BLaER1 (cell line): ENCODE data around the gene OMD.

ENCODE experiments used
- H3K27ac ChIP-seq: shearing (Covaris generic); formaldehyde crosslinking; 2 replicates; pipeline ENCODE4 v1.8.1; 2022
- H3K27me3 ChIP-seq: shearing (Covaris generic); formaldehyde crosslinking; 2 replicates; pipeline ENCODE4 v1.8.1; 2022
- H3K36me3 ChIP-seq: shearing (Covaris generic); formaldehyde crosslinking; 2 replicates; pipeline ENCODE4 v1.8.1; 2022
- H3K4me1 ChIP-seq: shearing (Covaris generic); formaldehyde crosslinking; 2 replicates; pipeline ENCODE4 v1.8.1; 2022
- H3K4me2 ChIP-seq: shearing (Covaris generic); formaldehyde crosslinking; 2 replicates; pipeline ENCODE4 v1.8.1; 2022
- H3K4me3 ChIP-seq: shearing (Covaris generic); formaldehyde crosslinking; 2 replicates; pipeline ENCODE4 v1.8.1; 2022
- H3K9ac ChIP-seq: shearing (Covaris generic); formaldehyde crosslinking; 2 replicates; pipeline ENCODE4 v1.8.1; 2022
- H3K9me3 ChIP-seq: shearing (Covaris generic); formaldehyde crosslinking; 2 replicates; pipeline ENCODE4 v1.8.1; 2022
- H4K20me1 ChIP-seq: shearing (Covaris generic); formaldehyde crosslinking; 2 replicates; pipeline ENCODE4 v1.8.1; 2022
- Cebpa-rat ChIP-seq: shearing (Covaris generic); IDR thresholded peaks from 2 replicates; pipeline ENCODE4 v1.8.1; 2022

Gene OMD, protein sequence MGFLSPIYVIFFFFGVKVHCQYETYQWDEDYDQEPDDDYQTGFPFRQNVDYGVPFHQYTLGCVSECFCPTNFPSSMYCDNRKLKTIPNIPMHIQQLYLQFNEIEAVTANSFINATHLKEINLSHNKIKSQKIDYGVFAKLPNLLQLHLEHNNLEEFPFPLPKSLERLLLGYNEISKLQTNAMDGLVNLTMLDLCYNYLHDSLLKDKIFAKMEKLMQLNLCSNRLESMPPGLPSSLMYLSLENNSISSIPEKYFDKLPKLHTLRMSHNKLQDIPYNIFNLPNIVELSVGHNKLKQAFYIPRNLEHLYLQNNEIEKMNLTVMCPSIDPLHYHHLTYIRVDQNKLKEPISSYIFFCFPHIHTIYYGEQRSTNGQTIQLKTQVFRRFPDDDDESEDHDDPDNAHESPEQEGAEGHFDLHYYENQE

DNA sequence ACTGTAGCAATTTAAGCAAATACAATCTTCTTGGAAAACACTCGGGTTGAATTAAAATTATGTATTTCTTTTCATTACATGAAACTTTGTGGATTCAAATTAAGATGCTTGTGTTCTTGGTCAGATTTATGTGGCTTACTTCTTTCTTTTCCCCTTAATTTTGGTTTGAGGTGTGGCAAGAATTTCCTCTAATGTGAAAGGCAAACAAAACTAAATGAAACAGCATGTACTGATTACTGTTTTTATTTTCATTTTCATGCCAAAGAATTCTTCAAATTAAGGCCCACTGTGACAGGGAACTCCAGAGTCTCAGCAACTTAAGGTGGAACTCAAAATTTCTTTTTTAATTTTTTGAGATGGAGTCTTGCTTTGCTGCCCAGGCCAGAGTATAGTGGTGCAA lies at the start of gene OMD:
Gene OMD, minus strand, starts transcription at position 132 of the 400 bp plus-strand sequence. CDS start 6,913 bp downstream, outside the sequence.
- Histone ChIP-seq H3K9ac (no peak within 1 kb of the TSS), H3K9me3 (no peaks in the 10 kb centered on the region), H3K4me2 (no peak within 1 kb of the TSS), H4K20me1 (no peaks in the 10 kb centered on the region), H3K4me3 (no peak within 1 kb of the TSS), H3K4me1 (no peaks in the 10 kb centered on the region), H3K27me3 (no peaks in the 10 kb centered on the region), H3K27ac (no peak within 1 kb of the TSS), H3K36me3 (no peaks in the 10 kb centered on the region)
- no peak for TF ChIP-seq Cebpa-rat

DNA sequence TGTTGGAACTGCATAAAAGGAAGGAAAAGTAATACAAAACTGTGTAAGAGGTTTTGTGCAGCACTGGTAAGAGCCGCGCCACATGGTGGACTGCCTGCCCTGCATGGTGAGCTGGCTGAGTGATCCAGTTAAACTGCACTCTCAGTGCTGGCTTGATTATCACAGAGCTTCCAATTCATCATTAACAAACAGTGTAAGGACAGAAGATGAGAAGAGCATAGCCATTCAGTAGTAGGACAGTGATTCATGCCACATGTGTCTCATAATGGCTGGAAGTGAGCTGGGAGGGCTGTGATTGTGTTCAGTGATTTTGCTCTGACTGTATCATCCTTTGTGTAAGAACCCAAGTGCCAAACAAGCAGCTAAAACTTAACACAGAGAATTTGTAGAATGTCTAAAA lies 43.9 kb upstream of the OMD start:
- no peak for TF ChIP-seq Cebpa-rat
- Histone ChIP-seq H3K9ac (no peak overlapping the region), H3K4me2 (no peak overlapping the region), H3K4me3 (no peak overlapping the region), H3K36me3 (no peaks in the 10 kb centered on the region), H4K20me1 (no peaks in the 10 kb centered on the region), H3K27me3 (no peaks in the 10 kb centered on the region), H3K27ac (no peak overlapping the region), H3K4me1 (0 out of 2 replicates have a peak, but pooled peaks cover 5% of the 10 kb centered on the region), H3K9me3 (no peaks in the 10 kb centered on the region)

DNA sequence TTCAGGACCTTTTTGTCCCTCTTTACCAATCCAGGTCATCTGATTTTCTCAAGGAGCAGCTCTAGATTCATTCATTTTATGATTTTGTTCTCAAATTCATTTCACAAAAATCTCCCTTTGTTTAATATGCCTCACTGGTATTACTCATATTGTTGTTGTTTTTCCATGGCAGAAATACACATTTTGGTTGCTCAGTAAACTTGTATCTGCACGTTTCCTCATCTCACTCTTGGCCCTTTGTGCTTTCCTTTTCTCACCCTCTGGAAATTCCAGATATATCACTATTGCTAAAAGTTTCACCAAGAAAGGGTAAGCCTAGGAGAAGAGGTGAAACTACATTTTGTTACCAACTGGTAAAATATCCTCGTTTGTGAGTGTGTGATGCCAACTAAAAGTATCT lies 43.2 kb upstream of the OMD start:
- H3K9me3 ChIP-seq, result no peaks in the 10 kb centered on the region
- H3K27ac ChIP-seq, result no peak overlapping the region
- H4K20me1 ChIP-seq, result no peaks in the 10 kb centered on the region
- no peak overlapping the region for H3K4me3 ChIP-seq
- no peak overlapping the region for H3K4me2 ChIP-seq
- no peak for TF ChIP-seq Cebpa-rat
- 0 out of 2 replicates have a peak, but pooled peaks cover 5% of the 10 kb centered on the region for H3K4me1 ChIP-seq
- no peak overlapping the region for H3K9ac ChIP-seq
- no peaks in the 10 kb centered on the region for H3K36me3 ChIP-seq
- no peaks in the 10 kb centered on the region for H3K27me3 ChIP-seq

DNA sequence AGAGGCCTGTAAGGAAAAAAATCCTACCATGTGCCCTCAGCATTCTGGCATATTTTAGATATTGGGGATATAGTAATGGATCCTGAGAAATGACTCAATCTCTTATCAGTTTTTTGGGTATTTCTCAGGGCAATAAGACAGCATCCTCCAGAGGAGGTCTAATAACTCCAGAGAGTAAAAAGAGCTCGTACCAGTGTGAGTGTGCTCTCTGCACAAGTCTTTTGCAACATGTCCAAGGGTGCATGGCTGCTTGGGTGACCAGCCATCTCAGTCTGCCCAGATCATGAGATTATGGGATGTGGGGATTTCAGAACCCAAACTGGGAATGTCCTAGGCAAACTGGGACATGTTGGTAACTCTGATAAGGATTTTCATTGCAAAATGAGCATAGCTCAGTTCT lies 42.8 kb upstream of the OMD start:
- Histone ChIP-seq H3K36me3 (no peaks in the 10 kb centered on the region), H3K9me3 (no peaks in the 10 kb centered on the region), H3K27ac (no peak overlapping the region), H3K4me3 (no peak overlapping the region), H3K4me1 (0 out of 2 replicates have a peak, but pooled peaks cover 5% of the 10 kb centered on the region), H3K4me2 (no peak overlapping the region), H3K9ac (no peak overlapping the region), H3K27me3 (no peaks in the 10 kb centered on the region), H4K20me1 (no peaks in the 10 kb centered on the region)
- no peak for TF ChIP-seq Cebpa-rat

DNA sequence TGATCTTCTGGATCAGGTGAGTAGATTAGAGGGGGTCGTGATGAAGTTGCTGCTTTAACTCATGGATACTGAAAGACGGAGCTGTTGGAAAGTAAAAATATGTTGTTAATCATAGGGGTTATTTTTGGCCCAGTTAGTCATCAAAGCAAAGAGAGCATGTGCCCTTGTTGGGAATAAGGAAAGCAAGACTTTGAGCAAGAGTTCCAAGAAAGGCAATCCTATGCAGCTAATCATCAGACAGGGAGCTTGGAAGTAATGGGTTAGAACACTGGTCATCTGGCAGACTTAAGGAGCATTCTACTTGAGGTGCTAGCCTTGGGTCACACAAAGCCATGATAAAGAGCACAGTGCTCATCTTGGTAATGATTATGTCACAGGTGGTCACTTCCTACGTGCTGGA lies 39.7 kb upstream of the OMD start:
- Histone ChIP-seq H3K4me1 (no peaks in the 10 kb centered on the region), H3K36me3 (no peaks in the 10 kb centered on the region), H3K4me2 (no peak overlapping the region), H3K4me3 (no peak overlapping the region), H3K9ac (no peak overlapping the region), H3K27ac (no peak overlapping the region), H4K20me1 (no peaks in the 10 kb centered on the region), H3K9me3 (no peaks in the 10 kb centered on the region), H3K27me3 (no peaks in the 10 kb centered on the region)
- no peak for TF ChIP-seq Cebpa-rat

DNA sequence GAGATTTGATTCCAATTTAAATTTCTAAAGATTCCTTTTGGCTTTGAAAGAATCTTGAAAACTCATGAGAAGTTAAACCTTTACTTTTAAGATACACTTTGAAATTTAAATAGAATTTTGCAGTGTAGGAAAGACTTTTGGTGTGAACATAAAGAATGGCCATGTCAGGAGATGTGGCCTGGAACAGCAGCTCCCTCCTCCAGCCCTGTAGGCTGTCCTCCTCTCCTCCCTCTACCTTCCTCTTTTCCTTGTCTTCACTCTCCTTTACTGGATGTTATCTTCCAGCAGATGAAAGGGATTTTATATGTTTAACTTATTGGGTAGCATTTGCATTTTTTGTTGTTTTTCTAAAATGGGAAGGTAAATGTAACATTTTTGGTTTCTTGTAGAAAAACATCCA lies 39.1 kb upstream of the OMD start:
- no peaks in the 10 kb centered on the region for H3K4me1 ChIP-seq
- no peaks in the 10 kb centered on the region for H4K20me1 ChIP-seq
- H3K4me3 ChIP-seq, result no peak overlapping the region
- H3K4me2 ChIP-seq, result no peak overlapping the region
- no peaks in the 10 kb centered on the region for H3K9me3 ChIP-seq
- H3K27me3 ChIP-seq, result no peaks in the 10 kb centered on the region
- no peak for TF ChIP-seq Cebpa-rat
- H3K36me3 ChIP-seq, result no peaks in the 10 kb centered on the region
- H3K27ac ChIP-seq, result no peak overlapping the region
- H3K9ac ChIP-seq, result no peak overlapping the region

DNA sequence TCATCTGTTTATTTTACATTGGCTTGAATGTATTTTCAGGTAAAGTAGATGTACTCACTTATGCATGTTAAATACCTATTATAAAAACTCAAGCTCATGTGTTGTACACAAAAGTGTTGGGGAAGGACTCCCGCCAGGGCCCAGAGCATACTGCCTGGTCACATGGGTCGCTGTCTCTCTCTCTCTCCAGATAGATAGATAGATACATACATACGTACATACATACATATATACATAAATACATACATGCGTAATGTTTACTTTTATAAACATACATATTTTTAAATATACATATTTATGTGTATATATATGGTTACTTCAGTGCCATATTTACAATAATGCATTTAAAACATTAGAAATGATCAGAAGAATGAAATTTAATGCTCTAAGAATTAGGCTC lies 33.3 kb upstream of the OMD start:
- TF ChIP-seq Cebpa-rat, result no peak

DNA sequence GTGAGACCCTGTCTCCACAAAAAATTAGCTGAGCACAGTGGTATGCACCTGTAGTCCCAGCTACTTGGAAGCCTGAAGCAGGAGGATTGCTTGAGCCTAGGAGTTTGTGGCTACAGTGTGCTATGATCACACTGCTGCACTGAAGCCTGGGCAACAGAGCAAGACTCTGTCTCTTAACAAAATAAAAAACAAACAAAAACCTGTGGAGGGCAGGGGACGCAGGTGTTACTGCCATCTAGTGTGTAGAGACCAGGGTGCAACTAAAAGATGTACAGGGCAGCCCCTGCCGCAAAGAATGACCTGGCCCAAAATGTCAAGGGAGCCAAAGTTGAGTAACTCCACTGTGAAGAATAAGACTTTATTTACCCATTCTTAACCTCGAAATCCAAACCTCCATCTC lies 30.9 kb upstream of the OMD start:
- H3K4me1 ChIP-seq, result no peaks in the 10 kb centered on the region
- H3K36me3 ChIP-seq, result no peaks in the 10 kb centered on the region
- TF ChIP-seq Cebpa-rat, result no peak
- H4K20me1 ChIP-seq, result no peaks in the 10 kb centered on the region
- H3K4me2 ChIP-seq, result no peak overlapping the region
- no peak overlapping the region for H3K4me3 ChIP-seq
- no peak overlapping the region for H3K27ac ChIP-seq
- no peaks in the 10 kb centered on the region for H3K27me3 ChIP-seq
- no peaks in the 10 kb centered on the region for H3K9me3 ChIP-seq
- H3K9ac ChIP-seq, result no peak overlapping the region

More for the DNA sequence above, 33.3 kb upstream of the OMD start:
- Histone ChIP-seq H3K9ac (no peak overlapping the region), H3K27ac (no peak overlapping the region), H4K20me1 (no peaks in the 10 kb centered on the region), H3K4me3 (no peak overlapping the region), H3K4me2 (no peak overlapping the region), H3K27me3 (no peaks in the 10 kb centered on the region), H3K9me3 (no peaks in the 10 kb centered on the region), H3K36me3 (no peaks in the 10 kb centered on the region), H3K4me1 (no peaks in the 10 kb centered on the region)

DNA sequence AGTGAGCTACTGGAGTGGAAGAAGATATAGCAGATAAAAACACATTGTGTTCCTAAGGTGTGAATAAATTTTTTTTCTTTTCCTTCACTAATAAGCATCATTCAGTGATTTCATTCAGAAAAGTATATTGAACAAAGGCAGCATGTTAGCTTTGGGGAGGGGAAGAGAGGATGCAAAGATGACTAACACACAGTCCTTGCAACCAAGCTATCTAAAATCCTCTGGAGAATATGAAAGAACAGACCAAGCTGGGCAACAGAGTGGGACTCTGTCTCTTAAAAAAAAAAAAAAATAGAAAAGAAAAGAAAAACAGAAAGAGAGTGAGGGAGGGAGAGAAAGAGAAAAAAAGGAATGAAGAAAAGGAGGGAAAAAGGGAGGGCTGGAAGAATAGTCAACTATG lies 22.3 kb upstream of the OMD start:
- TF ChIP-seq Cebpa-rat, result no peak
- no peaks in the 10 kb centered on the region; the same call in none of the 2 replicates for H3K9me3 ChIP-seq
- peaks cover 5% of the 10 kb centered on the region; the same call in 1 of the 2 replicates for H4K20me1 ChIP-seq
- no peaks in the 10 kb centered on the region for H3K36me3 ChIP-seq
- no peak overlapping the region for H3K4me2 ChIP-seq
- H3K27me3 ChIP-seq, result no peaks in the 10 kb centered on the region
- H3K9ac ChIP-seq, result no peak overlapping the region
- H3K4me1 ChIP-seq, result peaks cover 12% of the 10 kb centered on the region
- no peak overlapping the region for H3K4me3 ChIP-seq
- no peak overlapping the region for H3K27ac ChIP-seq

DNA sequence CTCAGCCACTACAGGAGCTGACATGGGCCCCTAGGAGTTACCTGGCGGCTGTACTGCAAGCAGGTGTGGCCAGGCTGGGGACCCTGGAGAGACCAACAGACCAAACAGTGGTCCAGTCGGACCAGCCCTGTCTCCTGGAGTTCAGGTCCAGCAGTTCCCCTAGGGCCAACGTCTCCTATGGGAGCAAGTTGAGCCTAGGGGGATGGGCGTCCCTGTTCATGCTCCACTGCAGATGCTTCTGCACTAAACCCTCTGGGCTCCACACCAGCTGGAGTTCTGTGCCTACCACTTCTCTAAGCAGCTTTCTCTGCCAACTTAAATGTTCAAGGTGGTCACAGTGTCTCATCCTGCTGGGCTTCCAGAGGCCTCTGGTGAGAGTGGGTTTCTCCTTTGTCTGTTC lies 20.6 kb upstream of the OMD start:
- Histone ChIP-seq H3K27ac (no peak overlapping the region), H3K36me3 (no peaks in the 10 kb centered on the region), H3K4me3 (no peak overlapping the region), H3K4me1 (peaks cover 12% of the 10 kb centered on the region), H3K9ac (no peak overlapping the region), H3K9me3 (no peaks in the 10 kb centered on the region; the same call in none of the 2 replicates), H3K27me3 (no peaks in the 10 kb centered on the region), H4K20me1 (peaks cover 5% of the 10 kb centered on the region; the same call in 1 of the 2 replicates), H3K4me2 (peak overlapping the region; percentile 25)
- no peak for TF ChIP-seq Cebpa-rat
